ENCODE data around the gene AP5S1.
A peak's percentile ranks its signal among the peaks of the same experiment; 100 is the strongest.
"Not testable (repeated sequence)": the region's sequence is repeated elsewhere in the genome, so short reads cannot be mapped to it uniquely, and the experiment has no call there.

Gene AP5S1

DNA sequence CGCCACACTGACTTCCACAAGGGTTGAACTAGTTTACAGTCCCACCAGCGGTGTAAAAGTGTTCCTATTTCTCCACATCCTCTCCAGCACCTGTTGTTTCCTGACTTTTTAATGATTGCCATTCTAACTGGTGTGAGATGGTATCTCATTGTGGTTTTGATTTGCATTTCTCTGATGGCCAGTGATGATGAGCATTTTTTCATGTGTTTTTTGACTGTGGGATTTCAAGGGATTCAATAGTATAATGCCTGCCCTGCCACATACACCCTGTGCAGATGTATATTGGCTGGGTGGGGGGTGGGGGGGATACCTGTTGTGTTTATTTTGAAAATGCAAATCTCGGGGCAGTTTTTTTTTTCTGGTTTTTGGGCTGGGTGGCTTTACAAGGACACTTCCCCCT is 26.2 kb upstream of the AP5S1 start:
- not testable (repeated sequence) for DNase-seq (ENCODE audit: low read depth)

DNA sequence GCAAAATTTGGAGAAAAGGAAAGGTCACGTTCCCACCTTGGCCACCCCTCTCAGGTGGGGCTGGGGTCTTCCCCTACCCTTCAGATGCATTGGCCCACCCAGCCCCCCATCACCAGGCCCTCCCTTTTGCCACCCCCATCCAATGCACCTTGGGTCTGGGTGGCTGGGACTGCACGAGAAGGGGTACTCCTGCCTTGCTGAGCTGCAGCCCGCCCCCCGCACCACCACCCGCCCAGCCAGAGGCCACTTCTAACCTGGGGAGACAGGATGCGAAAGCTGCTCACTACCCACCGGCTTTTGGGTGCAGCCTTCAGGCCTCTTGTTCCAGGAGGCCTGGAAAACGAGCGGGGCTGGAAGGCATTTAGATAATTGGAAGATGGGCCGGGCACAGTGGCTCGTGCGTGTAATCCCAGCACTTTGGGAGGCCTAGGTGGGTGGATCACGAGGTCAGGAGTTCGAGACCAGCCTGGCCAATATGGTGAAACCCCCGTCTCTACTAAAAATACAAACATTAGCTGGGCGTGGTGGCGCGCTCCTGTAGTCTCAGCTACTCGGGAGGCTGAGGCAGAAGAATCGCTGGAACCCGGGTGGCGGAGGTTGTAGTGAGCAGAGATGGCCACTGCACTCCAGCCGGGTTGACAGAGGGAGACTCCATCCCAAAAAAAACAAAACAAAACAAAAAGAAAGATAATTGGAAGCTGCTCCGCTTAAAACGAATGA is 25.5 kb upstream of the AP5S1 start:
- DNase-seq (ENCODE audit: low read depth), result no peak

DNA sequence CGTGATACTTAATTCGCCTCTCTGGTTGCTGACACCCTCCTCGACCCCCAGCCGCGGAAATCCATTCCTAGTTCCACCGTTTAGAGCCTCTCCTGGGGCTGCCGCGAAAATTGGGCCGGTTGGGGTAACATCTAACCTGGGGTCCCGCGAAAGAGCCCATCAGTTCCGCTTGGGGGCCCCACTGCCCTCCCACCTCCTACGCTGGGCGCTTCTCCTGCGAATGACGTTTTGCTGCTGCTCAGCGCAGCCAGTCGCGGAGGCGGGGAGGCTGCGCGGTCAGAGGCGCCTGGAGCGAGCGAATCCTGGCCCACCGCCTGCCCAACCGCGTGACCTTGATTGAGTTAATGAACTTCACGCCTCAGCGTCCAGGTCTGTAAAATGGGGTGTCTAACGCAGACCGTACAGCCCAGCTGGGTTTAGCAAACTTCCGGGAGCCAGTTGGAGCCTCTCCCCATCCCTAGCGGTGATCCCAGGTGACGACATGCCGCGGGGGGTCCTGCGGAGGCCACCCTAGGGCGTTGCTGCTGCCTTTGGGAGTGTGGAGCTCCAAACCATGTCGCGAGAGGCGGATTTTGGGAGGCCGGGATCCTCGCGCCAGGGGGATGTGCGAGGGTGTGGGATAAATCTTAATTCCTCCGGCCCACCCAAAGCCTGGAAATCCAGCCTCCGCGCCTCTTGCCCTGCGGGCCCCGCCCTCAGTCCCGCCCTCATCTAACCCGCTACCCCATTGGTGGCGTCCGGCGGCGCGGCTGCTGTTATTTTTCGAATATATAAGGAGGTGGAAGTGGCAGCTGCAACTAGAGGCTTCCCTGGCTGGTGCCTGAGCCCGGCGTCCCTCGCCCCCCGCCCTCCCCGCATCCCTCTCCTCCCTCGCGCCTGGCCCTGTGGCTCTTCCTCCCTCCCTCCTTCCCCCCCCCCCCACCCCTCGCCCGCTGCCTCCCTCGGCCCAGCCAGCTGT is 24.6 kb upstream of the AP5S1 start, which contains the start of gene CDC25B:
Gene CDC25B (plus strand): TSS at position 800 of the 958 bp plus-strand sequence. CDS start 222 bp downstream, outside the sequence.
- DNase-seq (ENCODE audit: low read depth), result peak; percentile 81

- no peak for DNase-seq (ENCODE audit: low read depth)
Observed at GRCh38 chr20:3796477-3797225, 23.7 kb upstream of the AP5S1 start.

DNA sequence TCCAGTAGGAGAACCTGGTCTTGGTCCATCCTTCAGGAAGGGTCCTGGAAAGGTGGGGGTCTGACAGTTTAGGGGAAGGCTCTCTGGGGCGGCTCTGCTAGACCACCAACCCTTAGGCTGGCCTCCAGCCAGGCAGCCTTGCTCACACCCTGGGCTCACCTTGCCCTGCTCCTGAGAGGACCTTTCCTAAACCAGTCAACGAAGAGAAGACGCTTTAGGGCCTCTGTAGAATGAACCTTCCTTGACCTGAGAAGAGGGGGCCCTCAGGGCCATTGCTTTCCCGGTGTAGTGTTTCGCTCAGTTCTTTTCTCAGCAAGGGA is 23.2 kb upstream of the AP5S1 start:
- no peak for DNase-seq (ENCODE audit: low read depth)

GRCh38 chr20:3797592-3798372 is 22.6 kb upstream of the AP5S1 start:
- no peak for DNase-seq (ENCODE audit: low read depth)

DNA sequence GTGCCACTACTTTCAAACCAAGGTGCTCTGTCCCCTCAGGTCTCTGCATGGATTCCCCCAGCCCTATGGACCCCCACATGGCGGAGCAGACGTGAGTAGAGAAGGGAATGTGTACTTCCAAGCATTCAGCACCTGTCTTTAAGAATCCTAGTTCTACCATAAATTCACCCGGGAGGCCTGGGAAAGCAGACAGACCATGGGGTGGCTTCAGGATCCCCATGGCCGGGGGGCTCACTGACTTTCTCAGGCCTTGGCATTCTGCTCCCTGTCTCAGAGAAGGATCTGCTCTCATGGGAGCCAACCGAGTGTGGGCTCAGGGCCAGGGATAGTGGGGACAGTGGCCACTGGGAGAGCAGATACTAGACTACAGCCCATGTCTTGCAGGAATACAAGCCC is 22.0 kb upstream of the AP5S1 start:
- no peak for DNase-seq (ENCODE audit: low read depth)

- no peak for DNase-seq (ENCODE audit: low read depth)
Observed at GRCh38 chr20:3798908-3799248, 21.5 kb upstream of the AP5S1 start.

- no peak for DNase-seq (ENCODE audit: low read depth)
Observed at GRCh38 chr20:3800256-3800877, 20.0 kb upstream of the AP5S1 start.

- DNase-seq (ENCODE audit: low read depth), result no peak
Observed at GRCh38 chr20:3800878-3801260, 19.5 kb upstream of the AP5S1 start.

- no peak for DNase-seq (ENCODE audit: low read depth)
Observed at GRCh38 chr20:3801299-3801698, 19.0 kb upstream of the AP5S1 start.

GRCh38 chr20:3801846-3802245 is 18.5 kb upstream of the AP5S1 start:
- no peak for DNase-seq (ENCODE audit: low read depth)

DNA sequence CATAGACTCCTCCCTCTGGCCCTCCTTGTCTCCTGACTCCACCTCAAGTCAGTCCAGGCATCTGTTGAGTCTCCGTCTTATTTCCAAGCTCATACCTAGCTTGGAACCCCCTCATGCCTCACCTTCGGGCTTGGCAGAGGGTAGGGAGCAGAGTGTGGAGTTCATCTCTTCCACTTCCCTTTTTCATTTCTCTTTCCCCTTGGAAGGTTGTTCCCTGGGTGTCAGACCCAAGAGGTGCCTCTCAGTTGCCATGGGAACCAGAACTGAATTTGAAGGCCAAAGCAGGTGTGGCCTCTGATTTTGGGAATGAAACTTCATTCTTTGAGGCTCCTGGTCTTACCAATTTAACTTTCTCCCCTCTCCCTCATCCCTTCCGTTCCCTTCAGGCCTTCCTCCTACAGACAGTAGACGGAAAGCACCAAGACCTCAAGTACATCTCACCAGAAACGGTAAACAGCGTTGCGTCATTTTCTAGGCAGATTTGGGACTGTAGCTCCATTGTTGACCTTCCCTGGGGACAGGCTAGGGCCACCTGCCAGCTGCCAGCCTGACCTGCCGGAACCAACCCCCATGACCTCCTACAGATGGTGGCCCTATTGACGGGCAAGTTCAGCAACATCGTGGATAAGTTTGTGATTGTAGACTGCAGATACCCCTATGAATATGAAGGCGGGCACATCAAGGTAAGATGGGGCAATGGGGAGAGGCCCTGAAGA is 17.7 kb upstream of the AP5S1 start:
- no peak for DNase-seq (ENCODE audit: low read depth)

DNA sequence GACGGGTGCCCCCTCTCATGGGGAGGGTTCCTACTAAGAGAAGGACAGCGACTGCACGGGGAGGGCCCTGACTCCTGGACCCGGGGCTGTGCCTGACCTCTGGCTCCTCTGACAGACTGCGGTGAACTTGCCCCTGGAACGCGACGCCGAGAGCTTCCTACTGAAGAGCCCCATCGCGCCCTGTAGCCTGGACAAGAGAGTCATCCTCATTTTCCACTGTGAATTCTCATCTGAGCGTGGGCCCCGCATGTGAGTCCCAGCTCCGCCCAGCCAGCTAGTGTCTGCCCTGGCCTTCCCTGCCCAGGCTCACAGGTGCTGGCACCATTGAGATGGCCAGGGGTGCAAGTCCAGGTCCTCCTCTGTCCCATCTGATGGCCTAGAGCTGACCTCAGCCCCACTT is 17.1 kb upstream of the AP5S1 start:
- DNase-seq (ENCODE audit: low read depth), result no peak

GRCh38 chr20:3803854-3804253 is 16.5 kb upstream of the AP5S1 start:
- no peak for DNase-seq (ENCODE audit: low read depth)

- no peak for DNase-seq (ENCODE audit: low read depth)
Observed at GRCh38 chr20:3804254-3804751, 16.0 kb upstream of the AP5S1 start.

- no peak for DNase-seq (ENCODE audit: low read depth)
Observed at GRCh38 chr20:3804781-3805180, 15.6 kb upstream of the AP5S1 start.

DNA sequence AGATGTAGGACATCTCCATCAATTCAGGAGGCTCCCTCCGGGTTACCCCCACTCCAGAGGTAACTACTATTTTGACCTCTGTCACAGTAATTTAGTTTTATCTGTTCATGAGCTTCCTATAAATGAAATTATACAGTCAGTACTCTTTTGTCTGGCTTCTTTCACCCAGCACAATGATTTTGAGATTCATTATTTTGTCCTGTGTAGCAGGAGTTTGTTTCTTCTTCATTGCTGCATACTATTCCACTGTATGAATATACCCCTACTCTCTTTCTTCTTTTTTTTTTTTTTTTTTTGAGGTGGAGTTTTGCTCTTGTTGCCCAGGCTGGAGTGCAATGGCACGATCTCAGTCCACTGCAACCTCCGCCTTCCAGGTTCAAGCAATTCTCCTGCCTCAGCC is 11.8 kb upstream of the AP5S1 start:
- DNase-seq (ENCODE audit: low read depth), result no peak

- peak; percentile 88 for DNase-seq (ENCODE audit: low read depth)
Observed at GRCh38 chr20:3811467-3812258, 8.7 kb upstream of the AP5S1 start.

DNA sequence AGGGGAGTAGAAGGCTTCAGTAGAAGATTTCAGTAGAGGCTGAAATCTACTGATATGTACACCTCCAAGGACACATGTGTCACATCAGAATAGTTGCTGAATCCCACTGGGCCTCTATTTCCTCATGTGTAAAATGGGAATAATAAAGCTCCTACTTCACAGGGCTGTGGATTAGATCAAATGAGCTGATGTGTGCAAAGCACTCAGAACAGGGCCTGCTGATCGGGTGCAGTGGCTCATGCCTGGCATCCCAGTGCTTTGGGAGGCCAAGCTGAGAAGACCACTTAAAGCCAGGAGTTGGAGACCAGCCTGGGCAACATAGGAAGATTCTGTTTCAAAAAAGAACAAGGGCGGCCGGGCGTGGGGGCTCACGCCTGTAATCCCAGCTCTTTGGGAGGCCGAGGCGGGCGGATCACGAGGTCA is 8.1 kb upstream of the AP5S1 start:
- no peak for DNase-seq (ENCODE audit: low read depth)
